HL-60 (cell line): ENCODE measurements around the gene ADAMTS17.

Source experiments
- DNase-seq, 2 experiments: peaks; one replicate each; pipeline ENCODE4 v3.0.0-alpha.2; 2010 to 2020; ENCODE audit warnings: low read depth in 1 of 2, low spot score in 1 of 2
- H3K27ac ChIP-seq: fragments of 250-450 bp; sonication (Bioruptor Pico); replicated peaks from 2 replicates; pipeline ENCODE4 v1.5.1; 2020; ENCODE audit warnings: mild to moderate bottlenecking, moderate library complexity
- H3K27me3 ChIP-seq: fragments of 250-450 bp; sonication (Bioruptor Pico); 2 replicates; pipeline ENCODE4 v1.5.1; 2021; ENCODE audit warnings: mild to moderate bottlenecking, moderate library complexity; ENCODE audit not compliant: insufficient read depth, poor library complexity, severe bottlenecking
- H3K4me3 ChIP-seq: replicated peaks from 2 replicates; pipeline ENCODE4 v1.5.1; 2011; ENCODE audit warnings: mild to moderate bottlenecking, control low read depth, low read length; ENCODE audit not compliant: insufficient read depth
- CTCF ChIP-seq: IDR thresholded peaks from one replicate; pipeline ENCODE4 v1.5.1; 2011; ENCODE audit warnings: low read length, control low read depth, inconsistent platforms; ENCODE audit not compliant: insufficient read depth
- GABPA ChIP-seq: IDR thresholded peaks from 2 replicates; pipeline ENCODE4 v1.6.1; 2012; ENCODE audit warnings: low read depth
- POLR2AphosphoS5 ChIP-seq: IDR thresholded peaks from 2 replicates; pipeline ENCODE4 v1.6.1; 2012; ENCODE audit warnings: low read depth
- REST ChIP-seq: IDR thresholded peaks from 2 replicates; pipeline ENCODE4 v1.6.1; 2012; ENCODE audit warnings: low read depth; ENCODE audit not compliant: insufficient replicate concordance
- SPI1 ChIP-seq: IDR thresholded peaks from 2 replicates; pipeline ENCODE4 v1.6.1; 2012; ENCODE audit warnings: low read depth, mild to moderate bottlenecking, borderline replicate concordance

ADAMTS17 gene

GRCh38 chr15:100043692-100044091 is 298.1 kb downstream of the ADAMTS17 start:
- no peak for TF ChIP-seq POLR2AphosphoS5
- no peaks in the 10 kb centered on the region for H3K27me3 ChIP-seq
- H3K27ac ChIP-seq = no peak overlapping the region
- no peak overlapping the region for H3K4me3 ChIP-seq
- DNase-seq = no peak

GRCh38 chr15:100043068-100043641 is 298.6 kb downstream of the ADAMTS17 start:
- TF ChIP-seq SPI1 = peak; percentile 33; the same call in 1 of the 2 replicates
- TF ChIP-seq REST = no peak
- H3K27ac ChIP-seq = no peak overlapping the region
- peak in 1 of 2 experiments; percentile 13 for DNase-seq
- no peaks in the 10 kb centered on the region for H3K27me3 ChIP-seq
- H3K4me3 ChIP-seq = no peak overlapping the region

- Histone ChIP-seq H3K27ac (no peak overlapping the region), H3K27me3 (no peaks in the 10 kb centered on the region), H3K4me3 (no peak overlapping the region)
- TF ChIP-seq REST (no peak), SPI1 (no peak)
- DNase-seq = no peak
These were observed 299.2 kb downstream of the ADAMTS17 start for GRCh38 chr15:100042558-100042957.

- no peaks in the 10 kb centered on the region for H3K27me3 ChIP-seq
- DNase-seq = no peak
- H3K4me3 ChIP-seq = no peak overlapping the region
- H3K27ac ChIP-seq = no peak overlapping the region
- TF ChIP-seq REST (no peak), POLR2AphosphoS5 (no peak), GABPA (no peak), CTCF (no peak), SPI1 (no peak)
These were observed 300.5 kb downstream of the ADAMTS17 start for GRCh38 chr15:100041127-100041828.
